ENCODE measurements around the gene NSD1.

The NSD1 gene

DNA sequence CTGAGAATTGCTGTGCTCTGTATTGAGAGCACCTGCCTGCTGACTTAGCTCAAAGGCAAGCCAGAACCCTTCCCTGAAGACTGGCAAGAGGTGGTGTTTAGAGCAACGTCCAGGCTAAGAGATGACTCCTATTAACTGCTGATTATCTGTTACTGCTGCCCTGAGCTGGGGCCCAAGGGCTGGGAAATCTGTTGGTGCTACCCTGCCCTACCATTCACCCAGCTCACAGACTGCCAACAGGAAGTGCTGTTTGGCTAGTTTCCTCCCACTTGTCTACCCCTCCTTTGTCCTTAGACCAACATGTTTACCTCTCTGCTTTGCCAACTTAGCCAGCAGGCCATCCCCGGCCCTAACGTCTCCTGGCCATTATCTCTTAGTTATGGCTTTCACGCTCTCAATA is 163.0 kb downstream of the NSD1 start:
- no peak overlapping the region for H3K4me2 ChIP-seq (ENCODE audit: low read length)
- no peak overlapping the region for H3K27ac ChIP-seq (ENCODE audit: low read depth, low read length)
- peaks cover 5% of the 10 kb centered on the region; the same call in 1 of the 2 replicates for H4K20me1 ChIP-seq (ENCODE audit: control insufficient read depth, insufficient read depth, low read depth, low read length)
- peaks cover 88% of the 10 kb centered on the region for H3K36me3 ChIP-seq (ENCODE audit: control insufficient read depth, low read length)
- H3K9me3 ChIP-seq (ENCODE audit: control insufficient read depth, insufficient read depth, low read length): no peaks in the 10 kb centered on the region
- peaks cover 56% of the 10 kb centered on the region for H3K4me1 ChIP-seq (ENCODE audit: control insufficient read depth, low read length)
- no peak for TF ChIP-seq EZH2phosphoT487 (IDR thresholded peaks at IDR 0.05; ENCODE audit: borderline replicate concordance, low read length)
- TF ChIP-seq, protein P1, sequence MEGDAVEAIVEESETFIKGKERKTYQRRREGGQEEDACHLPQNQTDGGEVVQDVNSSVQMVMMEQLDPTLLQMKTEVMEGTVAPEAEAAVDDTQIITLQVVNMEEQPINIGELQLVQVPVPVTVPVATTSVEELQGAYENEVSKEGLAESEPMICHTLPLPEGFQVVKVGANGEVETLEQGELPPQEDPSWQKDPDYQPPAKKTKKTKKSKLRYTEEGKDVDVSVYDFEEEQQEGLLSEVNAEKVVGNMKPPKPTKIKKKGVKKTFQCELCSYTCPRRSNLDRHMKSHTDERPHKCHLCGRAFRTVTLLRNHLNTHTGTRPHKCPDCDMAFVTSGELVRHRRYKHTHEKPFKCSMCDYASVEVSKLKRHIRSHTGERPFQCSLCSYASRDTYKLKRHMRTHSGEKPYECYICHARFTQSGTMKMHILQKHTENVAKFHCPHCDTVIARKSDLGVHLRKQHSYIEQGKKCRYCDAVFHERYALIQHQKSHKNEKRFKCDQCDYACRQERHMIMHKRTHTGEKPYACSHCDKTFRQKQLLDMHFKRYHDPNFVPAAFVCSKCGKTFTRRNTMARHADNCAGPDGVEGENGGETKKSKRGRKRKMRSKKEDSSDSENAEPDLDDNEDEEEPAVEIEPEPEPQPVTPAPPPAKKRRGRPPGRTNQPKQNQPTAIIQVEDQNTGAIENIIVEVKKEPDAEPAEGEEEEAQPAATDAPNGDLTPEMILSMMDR (IDR thresholded peaks at IDR 0.05; ENCODE audit: low read depth, low read length, poor library complexity, severe bottlenecking): no peak
- peaks cover 38% of the 10 kb centered on the region for H3F3A ChIP-seq (ENCODE audit: control insufficient read depth, insufficient read depth)
- H3K4me3 ChIP-seq (ENCODE audit: low read length): no peak overlapping the region
- H3K9me2 ChIP-seq (replicated peaks; ENCODE audit: control insufficient read depth, low read length): no peaks in the 10 kb centered on the region
- peaks cover 15% of the 10 kb centered on the region for H3K79me2 ChIP-seq (ENCODE audit: control insufficient read depth, low read length)
- no peaks in the 10 kb centered on the region for H3K27me3 ChIP-seq (ENCODE audit: control insufficient read depth, low read length)

DNA sequence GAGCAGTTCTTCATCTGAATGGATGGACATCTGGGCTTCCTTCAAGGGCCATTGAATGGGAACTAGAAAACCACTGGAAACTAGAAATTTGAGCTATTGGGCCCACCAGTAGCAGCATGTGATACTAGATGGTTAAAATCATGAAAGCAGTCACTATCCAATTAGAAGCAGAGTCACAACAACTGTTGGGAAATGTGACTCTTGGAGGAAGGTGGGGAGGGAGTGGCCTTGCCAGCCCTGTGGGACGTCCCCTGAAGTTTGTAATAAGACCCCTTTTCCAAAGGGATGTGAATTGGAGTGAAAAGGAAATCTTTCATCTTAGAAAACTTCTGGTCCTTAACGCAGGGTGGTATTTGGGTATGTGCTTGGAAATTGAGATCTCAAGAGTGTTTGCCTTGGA is 164.3 kb downstream of the NSD1 start:
- peaks cover 68% of the 10 kb centered on the region for H3K4me1 ChIP-seq (ENCODE audit: control insufficient read depth, low read length)
- no peak overlapping the region for H3K4me3 ChIP-seq (ENCODE audit: low read length)
- peaks cover 82% of the 10 kb centered on the region for H3K36me3 ChIP-seq (ENCODE audit: control insufficient read depth, low read length)
- 0 out of 2 replicates have a peak overlapping the region, but pooled peaks have one; percentile 69 for H3K27ac ChIP-seq (ENCODE audit: low read depth, low read length)
- no peak overlapping the region for H3K4me2 ChIP-seq (ENCODE audit: low read length)
- no peak for TF ChIP-seq EZH2phosphoT487 (IDR thresholded peaks at IDR 0.05; ENCODE audit: borderline replicate concordance, low read length)
- TF ChIP-seq, protein P1 (IDR thresholded peaks at IDR 0.05; ENCODE audit: low read depth, low read length, poor library complexity, severe bottlenecking): no peak
- H3K27me3 ChIP-seq (ENCODE audit: control insufficient read depth, low read length): no peaks in the 10 kb centered on the region
- peaks cover 28% of the 10 kb centered on the region for H3K79me2 ChIP-seq (ENCODE audit: control insufficient read depth, low read length)
- H3K9me2 ChIP-seq (replicated peaks; ENCODE audit: control insufficient read depth, low read length): no peaks in the 10 kb centered on the region
- H3F3A ChIP-seq (ENCODE audit: control insufficient read depth, insufficient read depth): peaks cover 39% of the 10 kb centered on the region
- no peaks in the 10 kb centered on the region for H3K9me3 ChIP-seq (ENCODE audit: control insufficient read depth, insufficient read depth, low read length)
- peaks cover 5% of the 10 kb centered on the region; the same call in 1 of the 2 replicates for H4K20me1 ChIP-seq (ENCODE audit: control insufficient read depth, insufficient read depth, low read depth, low read length)

DNA sequence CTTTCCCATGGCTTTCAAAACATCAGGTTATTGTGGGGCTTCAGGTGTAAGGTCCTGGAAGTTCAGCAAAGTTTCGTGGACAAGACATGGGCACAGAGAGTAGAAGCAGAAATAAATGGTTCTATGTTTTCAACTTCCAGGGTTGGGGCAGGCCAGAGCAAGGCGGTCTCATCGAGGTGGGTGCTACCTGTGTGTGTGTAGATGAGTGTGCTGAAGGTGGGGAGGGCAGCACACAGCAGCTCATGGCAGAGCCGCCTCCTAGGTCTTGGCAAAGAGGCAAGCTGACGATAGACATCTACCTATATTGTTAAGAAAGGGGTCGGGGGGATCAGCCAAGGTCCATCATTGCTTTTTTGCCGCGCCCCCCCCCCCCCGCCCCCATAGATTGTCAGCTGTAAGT is 166.1 kb downstream of the NSD1 start:
- Histone ChIP-seq H3K4me1 (ENCODE audit: control insufficient read depth, low read length) (peaks cover 68% of the 10 kb centered on the region), H4K20me1 (ENCODE audit: control insufficient read depth, insufficient read depth, low read depth, low read length) (peaks cover 7% of the 10 kb centered on the region; the same call in 1 of the 2 replicates), H3K9me3 (ENCODE audit: control insufficient read depth, insufficient read depth, low read length) (no peaks in the 10 kb centered on the region), H3K27me3 (ENCODE audit: control insufficient read depth, low read length) (no peaks in the 10 kb centered on the region), H3K4me3 (ENCODE audit: low read length) (peak overlapping the region; percentile 37), H3K4me2 (ENCODE audit: low read length) (peak overlapping the region; percentile 76), H3K27ac (ENCODE audit: low read depth, low read length) (peak overlapping the region; percentile 69), H3K79me2 (ENCODE audit: control insufficient read depth, low read length) (peaks cover 46% of the 10 kb centered on the region), H3K9me2 (replicated peaks; ENCODE audit: control insufficient read depth, low read length) (no peaks in the 10 kb centered on the region), H3K36me3 (ENCODE audit: control insufficient read depth, low read length) (peaks cover 79% of the 10 kb centered on the region), H3F3A (ENCODE audit: control insufficient read depth, insufficient read depth) (peaks cover 39% of the 10 kb centered on the region)
- TF ChIP-seq EZH2phosphoT487 (IDR thresholded peaks at IDR 0.05; ENCODE audit: borderline replicate concordance, low read length): no peak
- TF ChIP-seq, protein P1 (IDR thresholded peaks at IDR 0.05; ENCODE audit: low read depth, low read length, poor library complexity, severe bottlenecking): no peak

All from DOHH2 (cell line).